GM11168 (cell line): ENCODE results near the gene ETV6.
"Not testable (repeated sequence)": the region's sequence is repeated elsewhere in the genome, so short reads cannot be mapped to it uniquely, and the experiment has no call there.

Experiments used
- in situ Hi-C: fragments of 300-500 bp; cut with MboI; formaldehyde crosslinking; loops from one replicate; pipeline ENCODE4 v1.12.0; 2022; ENCODE audit warnings: low sequenced_read_pairs; ENCODE audit not compliant: unreplicated experiment

Gene ETV6

DNA sequence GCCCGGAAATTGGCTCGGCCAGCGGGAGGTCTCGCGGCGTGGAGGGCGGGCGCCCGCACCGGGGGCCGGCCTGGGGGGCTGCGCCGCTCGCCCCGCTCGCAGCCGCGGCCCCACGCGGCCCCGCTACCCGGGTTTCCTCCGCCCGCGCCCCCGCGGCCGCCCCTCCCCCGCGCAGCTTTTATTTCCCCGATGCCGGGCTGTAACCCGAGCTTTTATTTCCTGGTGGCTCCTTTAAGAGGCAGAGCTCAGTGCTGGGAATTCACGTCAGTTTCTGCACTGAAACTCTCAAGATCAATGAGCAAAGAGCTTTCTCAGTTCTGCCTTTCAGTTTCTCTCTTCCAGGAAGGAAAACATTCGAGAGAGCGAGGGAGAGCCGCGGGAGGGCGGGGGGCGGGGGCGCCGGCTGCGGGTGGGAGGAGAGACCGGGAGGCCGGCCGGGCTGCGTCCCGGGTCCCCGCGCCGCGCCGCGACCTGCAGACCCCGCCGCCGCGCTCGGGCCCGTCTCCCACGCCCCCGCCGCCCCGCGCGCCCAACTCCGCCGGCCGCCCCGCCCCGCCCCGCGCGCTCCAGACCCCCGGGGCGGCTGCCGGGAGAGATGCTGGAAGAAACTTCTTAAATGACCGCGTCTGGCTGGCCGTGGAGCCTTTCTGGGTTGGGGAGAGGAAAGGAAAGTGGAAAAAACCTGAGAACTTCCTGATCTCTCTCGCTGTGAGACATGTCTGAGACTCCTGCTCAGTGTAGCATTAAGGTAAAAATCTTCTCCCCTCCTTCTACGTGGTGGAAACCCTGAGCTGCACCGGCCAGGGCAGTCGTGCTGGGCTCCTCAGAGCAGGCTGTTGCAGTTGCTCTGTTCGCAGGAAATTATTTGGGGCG, at the start of gene ETV6:
ETV6 (plus strand) TSS at position 262 of the 873 bp plus-strand sequence; CDS start at position 716, 454 bp downstream.
- in situ Hi-C loops, result no loop called here

DNA sequence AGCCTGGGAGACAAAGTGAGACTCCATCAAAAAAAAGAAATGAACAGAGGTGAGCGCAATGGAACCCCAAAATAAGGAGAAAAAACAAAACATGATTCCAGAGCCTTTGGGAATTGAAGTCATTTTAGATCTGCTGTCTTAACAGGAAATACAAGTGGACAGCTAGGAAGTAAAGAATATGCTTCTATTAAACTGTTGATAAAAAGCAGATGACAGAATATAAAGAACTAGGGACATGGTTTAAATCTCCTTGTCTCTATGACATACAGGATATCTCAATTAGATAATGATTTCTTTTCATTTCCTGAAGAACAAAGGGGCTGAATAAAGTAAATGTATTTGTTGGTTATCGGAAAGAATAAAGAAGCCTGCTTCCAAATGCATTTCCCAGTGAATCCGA, 49.3 kb upstream of the ETV6 start:
- in situ Hi-C loops, result no loop called here

DNA sequence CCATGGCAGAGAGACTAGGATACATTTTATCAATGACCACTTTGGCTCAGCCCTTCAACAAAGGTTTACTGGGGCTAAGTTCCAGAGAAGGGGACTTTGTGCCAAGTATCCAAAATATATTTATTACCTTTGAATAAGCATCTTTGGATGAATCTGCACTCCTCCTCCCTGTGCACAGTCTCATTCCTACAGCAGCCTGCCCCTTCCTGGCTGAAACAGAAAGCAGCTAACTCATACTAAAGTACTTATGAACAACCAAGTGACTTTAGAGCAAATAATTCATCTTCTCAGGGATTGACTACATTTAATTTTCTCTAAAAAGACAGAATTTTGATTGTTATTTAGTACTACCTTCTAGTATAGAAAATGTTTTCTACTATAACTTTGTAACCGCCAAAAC, 47.8 kb upstream of the ETV6 start:
- in situ Hi-C loops, result no loop called here

DNA sequence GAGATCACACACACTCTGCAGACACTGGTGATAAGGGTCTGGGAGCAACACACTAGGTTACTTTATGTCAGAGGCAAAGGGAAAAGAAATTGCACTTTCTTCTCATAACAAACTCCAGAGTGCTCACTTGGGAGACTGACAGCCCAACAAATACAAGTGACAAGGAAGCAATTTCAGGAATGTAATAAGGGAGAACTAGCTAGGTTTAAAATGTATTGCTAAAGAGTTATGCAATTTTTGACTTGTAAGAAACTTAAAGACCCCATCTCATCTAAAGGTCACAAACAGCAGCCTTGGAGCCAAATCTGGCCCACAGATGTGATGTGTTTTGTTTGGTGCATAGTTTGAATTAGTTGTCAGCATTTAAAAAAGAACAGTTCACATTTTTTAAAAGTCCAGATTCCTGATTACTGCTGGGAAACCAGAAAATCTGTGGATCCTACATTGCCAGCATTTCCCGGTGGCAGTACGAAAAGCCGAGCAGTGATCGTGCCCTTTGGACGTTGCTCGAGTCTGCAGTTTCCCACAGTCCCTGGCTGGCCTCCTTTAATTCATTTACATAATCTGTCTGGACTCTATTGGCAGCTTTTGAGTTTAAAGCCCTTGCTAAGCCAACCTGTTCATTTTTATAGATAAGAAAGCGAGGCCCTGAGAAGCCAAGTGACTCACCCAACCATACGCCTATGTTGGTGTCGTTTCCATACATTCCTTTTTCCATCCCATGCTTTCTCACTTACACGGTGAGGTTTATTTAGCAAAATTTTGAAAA, 42.0 kb upstream of the ETV6 start:
- in situ Hi-C loops, result no loop called here

DNA sequence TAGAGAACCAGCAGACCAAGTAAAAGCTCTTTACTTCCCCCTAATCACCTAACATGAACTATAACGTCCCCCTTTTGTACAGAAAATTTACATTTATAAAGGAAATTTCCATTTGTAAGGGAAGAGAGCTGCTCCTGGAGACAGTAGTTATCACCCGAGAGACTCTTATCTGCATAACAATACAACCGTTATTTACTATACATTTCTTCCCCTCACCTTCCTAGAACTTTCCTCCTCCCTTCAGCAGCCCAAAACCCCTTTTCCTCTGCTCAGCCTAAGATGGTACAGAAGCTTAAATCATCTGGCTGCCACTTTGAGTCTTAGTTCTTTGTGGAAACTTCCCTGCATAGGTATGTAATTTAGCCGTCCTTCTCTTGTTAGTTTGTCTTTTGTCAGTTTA, 40.4 kb upstream of the ETV6 start:
- in situ Hi-C loops, result no loop called here

DNA sequence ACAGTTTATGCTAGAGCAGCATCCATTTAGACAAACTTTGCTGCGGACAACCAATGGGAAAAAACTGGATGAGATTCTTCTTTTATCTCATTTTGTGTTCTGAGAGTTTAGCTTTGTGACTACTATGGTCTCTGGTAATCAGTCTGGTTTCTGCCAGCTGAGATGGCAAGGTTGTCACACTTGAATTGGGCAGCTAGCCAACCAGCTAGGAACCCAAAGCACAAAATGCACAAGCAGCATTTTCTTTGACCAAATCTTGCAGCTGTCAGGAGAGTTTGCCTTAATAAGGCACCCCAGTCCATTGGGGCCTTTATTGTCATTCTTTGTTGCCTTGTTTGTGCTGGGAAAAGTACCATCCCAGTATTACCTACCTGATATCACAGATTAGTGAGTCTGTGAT, 34.0 kb upstream of the ETV6 start:
- in situ Hi-C loops, result no loop called here

DNA sequence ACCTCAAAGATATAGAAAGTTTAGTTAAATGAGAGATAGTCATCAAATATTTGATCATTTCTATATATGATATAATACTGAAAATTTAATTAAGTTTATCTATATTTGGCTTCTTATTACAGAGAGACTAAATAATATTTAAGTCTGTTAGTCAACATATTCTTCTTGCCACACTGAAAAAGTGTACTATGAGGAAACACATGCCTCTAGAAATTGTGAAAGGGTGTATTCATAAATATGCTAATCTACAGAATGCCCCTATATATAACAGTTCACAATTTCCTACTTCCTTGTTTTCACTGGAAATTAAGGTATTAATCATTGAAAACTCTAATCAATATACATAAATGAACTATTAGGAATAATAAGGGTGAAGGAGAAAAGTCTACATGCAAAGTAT, 31.4 kb upstream of the ETV6 start:
- in situ Hi-C loops, result no loop called here

DNA sequence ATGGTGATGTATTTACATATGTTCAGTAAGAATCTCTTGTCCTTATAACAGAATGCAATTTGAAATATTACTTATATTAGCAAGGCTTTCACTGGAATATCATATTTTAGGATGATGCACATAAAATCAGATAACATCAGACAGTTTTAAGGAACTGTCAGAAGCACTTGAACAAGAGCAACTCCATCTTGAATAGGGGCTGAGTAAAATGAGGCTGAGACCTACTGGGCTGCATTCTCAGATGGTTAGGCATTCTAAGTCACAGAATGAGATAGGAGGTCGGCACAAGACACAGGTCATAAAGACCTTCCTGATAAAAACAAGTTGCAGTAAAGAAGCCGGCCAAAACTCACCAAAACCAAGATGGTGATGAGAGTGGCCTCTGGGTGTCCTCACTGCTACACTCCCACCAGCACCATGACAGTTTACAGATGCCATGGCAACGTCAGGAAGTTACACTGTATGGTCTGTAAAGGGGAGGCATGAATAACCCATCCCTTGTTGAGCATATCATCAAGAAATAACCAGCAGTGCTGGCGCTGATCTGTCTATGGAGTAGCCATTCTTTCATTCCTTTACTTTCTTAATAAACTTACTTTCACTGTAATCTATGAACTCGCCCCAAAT, 27.6 kb upstream of the ETV6 start:
- in situ Hi-C loops, result no loop called here

DNA sequence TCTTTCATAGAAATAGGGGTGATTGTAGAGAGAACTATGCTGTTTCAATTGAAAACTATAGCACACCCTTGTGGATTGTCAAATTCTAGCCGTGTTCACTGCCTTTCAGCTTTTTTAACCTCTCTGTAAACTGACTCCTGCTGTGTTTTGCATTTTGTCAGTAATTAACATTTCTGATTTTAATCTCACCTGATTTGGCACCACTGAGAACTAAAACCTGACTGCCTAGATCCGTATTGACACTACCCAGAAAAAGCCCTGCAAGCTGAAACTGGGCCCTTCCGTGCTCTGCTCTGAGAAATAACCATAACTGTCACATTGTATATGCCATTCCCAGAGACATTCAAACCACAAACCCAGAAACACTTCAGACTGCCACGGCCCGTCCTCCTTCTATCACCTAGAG, 26.6 kb upstream of the ETV6 start:
- in situ Hi-C loops, result no loop called here

DNA sequence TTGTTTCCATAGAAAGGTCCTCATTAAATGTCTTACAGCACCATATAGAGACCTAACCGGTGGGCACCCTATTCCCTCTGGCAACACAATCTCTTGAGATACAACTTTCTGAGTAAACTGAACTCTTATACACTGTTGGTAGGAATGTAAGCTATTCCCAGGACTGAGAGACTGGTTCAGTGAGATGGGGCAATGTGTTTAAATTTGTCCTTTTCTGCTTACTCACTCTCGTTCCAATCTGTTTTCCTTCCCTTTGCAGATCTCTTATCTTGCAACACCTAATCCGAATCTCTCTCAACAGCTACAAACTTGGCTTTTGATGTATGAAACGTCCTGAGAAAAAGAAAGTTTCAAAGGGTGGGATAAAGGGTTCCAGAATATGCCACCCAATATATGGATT, 26.1 kb upstream of the ETV6 start:
- in situ Hi-C loops, result no loop called here

DNA sequence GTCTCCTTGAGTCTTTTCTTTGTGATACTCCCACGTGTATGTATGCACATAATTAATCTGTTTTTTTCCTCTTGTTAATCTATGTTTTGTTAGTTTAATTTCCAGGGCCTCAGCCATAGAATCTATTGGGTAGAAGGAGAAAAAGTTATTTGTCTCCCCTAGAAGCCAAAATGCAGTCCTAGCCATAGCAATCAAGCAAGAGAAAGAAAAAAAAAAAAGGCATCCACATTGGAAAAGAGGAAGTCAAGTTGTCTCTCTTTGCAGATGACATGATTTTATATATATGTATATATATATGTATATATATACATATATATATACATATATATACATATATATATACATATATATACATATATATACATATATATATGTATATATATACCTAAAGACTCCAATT, 25.4 kb upstream of the ETV6 start:
- in situ Hi-C loops, result no loop called here

DNA sequence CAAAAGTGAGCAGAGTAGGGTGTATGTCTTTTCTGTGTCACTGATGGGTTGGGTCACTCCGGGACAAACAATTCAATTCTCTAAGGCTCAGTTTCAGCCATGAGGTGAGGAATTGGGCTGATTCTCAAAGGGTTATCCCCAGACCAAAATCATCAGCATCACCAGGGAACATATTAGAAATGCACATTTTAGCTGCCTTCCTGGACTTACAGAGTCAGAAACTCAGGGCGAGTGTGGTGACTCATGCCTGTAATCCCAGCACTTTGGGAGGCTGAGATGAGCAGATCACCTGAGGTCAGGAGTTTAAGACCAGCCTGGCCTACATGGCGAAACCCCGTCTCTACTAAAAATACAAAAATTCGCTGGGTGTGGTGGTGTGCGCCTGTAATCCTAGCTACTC, 21.8 kb upstream of the ETV6 start:
- in situ Hi-C loops, result not testable (repeated sequence)

DNA sequence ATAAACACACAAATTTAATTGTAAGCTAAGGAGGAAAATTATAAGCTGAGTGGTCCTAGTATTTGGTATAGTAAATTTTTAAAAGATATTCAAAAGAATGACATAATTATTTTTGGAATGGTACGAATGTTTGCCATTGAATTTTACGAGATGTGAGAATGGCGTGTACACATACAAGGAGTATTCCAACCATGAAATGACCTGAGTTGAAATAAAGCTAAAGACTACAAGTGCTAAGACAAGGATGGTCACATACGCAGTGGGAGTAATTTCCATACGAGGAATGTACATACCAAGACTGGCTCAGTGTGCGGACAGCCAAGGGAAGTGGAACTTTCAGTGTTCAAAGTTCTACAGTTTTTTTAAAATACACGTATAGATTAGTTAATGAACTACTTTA, 21.1 kb upstream of the ETV6 start:
- in situ Hi-C loops, result no loop called here

DNA sequence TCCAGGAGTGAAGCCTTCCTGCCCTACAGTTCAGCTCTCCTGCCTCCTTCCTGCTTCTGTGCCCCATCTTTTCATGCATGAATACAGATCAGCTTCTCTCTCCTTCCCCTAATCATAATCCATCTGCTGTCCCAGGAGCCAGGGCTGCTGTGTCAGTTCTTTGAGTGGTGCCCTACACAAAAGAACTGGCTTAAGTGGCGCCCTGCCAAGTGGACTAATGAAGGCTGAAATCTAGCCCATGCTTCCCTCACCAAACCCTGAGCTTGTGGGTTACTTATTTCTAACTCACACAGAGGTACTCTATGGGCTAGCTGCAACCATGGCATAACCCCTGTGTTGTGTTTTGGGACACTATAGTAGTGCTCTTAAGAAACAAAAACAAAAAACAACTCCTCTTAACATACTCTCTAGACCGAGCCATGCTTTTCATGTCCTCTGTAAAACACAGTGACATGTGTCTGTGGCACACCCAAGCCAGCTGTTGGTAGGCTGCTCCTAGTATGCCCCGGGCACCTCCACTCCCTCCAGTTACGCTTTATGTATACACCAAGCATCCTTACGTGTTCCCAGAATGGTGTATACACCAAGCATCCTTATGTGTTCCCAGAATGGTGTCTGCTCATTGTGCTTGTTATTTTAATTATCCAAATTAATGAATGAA, 19.3 kb upstream of the ETV6 start:
- in situ Hi-C loops, result no loop called here

DNA sequence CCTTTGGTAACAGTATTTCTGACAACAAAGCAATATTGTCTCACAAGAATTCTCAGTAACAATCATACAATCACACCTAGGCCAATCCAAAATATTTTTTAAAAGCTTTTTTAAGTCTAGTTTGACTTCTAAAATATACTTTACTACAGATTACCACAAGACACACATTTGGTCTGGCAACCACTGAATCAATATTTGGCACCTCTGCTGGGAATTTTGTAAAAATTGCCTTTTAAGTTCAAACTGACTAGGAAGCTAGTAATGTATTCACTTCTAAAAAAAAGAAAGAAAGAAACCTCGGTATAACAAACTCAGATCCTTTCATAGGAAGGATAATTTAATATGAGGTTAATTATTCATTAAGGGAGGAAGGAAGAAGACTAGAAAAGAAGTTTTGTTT, 18.2 kb upstream of the ETV6 start:
- in situ Hi-C loops, result no loop called here

DNA sequence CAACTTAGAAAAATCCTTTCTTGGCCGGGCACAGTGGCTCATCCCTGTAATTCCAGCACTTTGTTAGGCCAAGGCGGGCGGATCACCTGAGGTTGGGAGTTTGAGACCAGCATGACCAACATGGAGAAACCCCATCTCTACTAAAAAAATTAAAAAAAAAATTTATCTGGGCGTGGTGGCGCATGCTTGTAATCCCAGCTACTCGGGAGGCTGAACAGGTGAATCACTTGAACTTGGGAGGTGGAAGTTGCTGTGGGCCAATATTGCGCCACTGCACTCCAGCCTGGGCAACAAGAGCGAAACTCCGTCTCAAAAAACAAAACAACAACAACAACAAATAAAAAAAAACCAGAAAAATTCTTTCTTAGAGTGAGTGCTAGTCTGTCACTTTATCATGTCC, 17.6 kb upstream of the ETV6 start:
- in situ Hi-C loops, result not testable (repeated sequence)

DNA sequence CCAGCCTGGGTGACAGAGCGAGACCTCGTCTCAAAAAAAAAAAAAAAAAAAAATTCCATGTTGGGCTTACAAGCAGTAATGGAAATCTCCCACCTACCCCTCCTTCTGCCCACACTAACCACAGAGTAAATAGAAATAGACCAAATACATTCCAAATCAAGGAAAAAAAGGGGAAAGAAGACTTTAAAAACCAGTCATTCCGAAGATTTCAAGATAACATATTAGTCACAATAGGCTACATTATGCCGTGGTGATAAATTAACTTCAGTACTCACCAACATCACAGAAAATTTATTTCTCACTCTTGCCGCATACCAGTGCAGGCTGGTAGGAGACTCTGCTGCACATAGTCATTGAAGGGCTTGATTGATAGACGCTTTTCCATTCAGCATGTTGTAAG, 15.5 kb upstream of the ETV6 start:
- in situ Hi-C loops, result no loop called here

DNA sequence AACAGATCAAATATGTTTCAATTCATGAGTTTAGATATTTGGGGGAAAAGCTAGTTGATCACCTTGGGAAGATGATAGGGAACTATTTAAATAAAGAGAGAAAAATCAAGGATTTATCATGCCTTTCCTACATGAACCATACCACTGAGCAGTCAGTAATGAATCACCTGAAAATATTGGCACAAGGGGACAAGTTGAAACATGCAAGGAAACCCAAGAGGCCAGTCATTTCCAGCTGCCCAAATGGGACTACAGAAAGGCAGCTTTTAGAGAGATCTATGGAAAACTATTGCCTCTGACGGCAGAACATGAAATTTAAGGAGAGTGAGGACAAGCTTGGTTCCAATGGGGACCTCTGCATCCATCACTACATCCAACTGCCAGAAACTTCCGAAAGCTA, 14.1 kb upstream of the ETV6 start:
- in situ Hi-C loops, result no loop called here

DNA sequence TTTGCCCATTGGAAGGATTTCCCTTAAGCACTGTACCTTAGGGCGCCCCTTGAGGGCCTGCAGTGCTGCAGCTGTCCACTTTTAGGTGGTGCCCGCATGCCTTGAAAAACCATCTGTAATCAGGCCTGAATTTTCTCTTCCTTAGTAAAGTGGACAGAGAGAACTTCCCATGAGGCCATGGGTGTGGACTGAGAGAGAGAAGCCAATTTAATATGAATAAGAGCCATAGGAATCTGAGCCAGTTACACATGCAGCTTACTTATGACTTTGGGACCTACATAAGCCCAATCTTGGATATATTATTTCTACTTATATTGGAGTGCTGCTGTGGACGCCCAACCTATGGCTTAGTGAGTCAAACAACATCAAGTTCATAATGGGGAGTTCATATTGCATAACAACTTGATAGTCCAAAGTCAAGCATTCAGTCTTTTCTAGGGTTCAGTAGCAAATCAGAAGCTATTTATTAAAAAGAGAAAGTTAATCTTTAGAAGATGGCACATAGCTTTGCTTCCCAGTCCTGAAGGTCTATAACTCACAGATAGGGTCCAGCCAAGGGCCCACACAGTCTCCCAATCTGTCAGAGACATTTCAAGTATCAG, 11.1 kb upstream of the ETV6 start:
- in situ Hi-C loops, result no loop called here

DNA sequence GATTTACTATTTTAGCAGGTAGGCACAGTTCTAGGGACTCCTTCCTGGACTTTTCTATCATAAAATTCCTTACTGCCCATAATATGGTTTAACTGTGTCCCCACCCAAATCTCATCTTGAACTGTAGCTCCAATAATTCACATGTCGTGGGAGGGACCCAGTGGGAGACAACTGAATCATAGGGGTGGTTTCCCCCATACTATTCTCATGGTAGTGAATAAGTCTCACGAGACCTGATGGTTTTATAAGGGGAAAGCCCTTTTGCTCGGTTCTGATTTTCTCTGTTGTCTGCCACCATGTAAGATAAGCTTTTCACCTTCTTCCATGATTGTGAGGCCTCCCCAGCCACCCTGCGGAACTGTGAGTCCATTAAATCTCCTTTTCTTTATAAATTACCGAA, 10.0 kb upstream of the ETV6 start:
- in situ Hi-C loops, result no loop called here
